Activated CD8-positive, alpha-beta T cell treated with anti-CD3 and anti-CD28 coated beads, Interleukin-2, amount 10 ng/mL, durations not matched to agents 7 days and 5 days (primary cell): ENCODE data around the gene GJA4. TPM values are rescaled to one million over a fixed set of nuclear protein-coding genes. Genes with fewer than 3 reads are reported as not detected.
"Not testable (repeated sequence)": the region's sequence is repeated elsewhere in the genome, so short reads cannot be mapped to it uniquely, and the experiment has no call there.

Experiments
- ATAC-seq: fragments of 150-1000 bp; cut with Tn5 transposase; one replicate; pipeline ENCODE4 v1.10.0; 2021; ENCODE audit warnings: moderate library complexity
- CTCF ChIA-PET: fragments of 350-600 bp; sonication (Branson Sonifier 250); formaldehyde crosslinking; loops from one replicate; lab custom pipeline; 2021; ENCODE audit warnings: antibody characterized with exemption; lab: Charles Lee
- POLR2A ChIA-PET: fragments of 350-600 bp; sonication (Branson Sonifier 250); formaldehyde crosslinking; loops from one replicate; lab custom pipeline; 2021; ENCODE audit warnings: antibody characterized with exemption; lab: Charles Lee
- DNase-seq: peaks from one replicate; pipeline ENCODE4 v3.0.0-alpha.2; 2020
- H3K27ac Mint-ChIP-seq: one replicate; pipeline ENCODE4 v1.8.0; 2021; ENCODE audit warnings: mild to moderate bottlenecking, mixed read lengths
- H3K27me3 Mint-ChIP-seq: one replicate; pipeline ENCODE4 v1.8.0; 2021; ENCODE audit warnings: low read depth, mixed read lengths
- H3K36me3 Mint-ChIP-seq: one replicate; pipeline ENCODE4 v1.8.0; 2021; ENCODE audit warnings: low read depth, mixed read lengths
- H3K4me1 Mint-ChIP-seq: one replicate; pipeline ENCODE4 v1.8.0; 2021; ENCODE audit warnings: low read depth, mixed read lengths
- H3K4me3 Mint-ChIP-seq: one replicate; pipeline ENCODE4 v1.8.0; 2021; ENCODE audit warnings: mild to moderate bottlenecking, mixed read lengths
- H3K9me3 Mint-ChIP-seq: one replicate; pipeline ENCODE4 v1.8.0; 2022; ENCODE audit warnings: mixed read lengths; ENCODE audit not compliant: insufficient read depth
- total RNA-seq, 2 experiments: library from RNA; stranded (reverse); gene quantifications; one replicate each; pipeline ENCODE4 v1.2.3, GENCODE V29; 2021

GJA4 gene
- total RNA-seq, 2 experiments from 2014 or later = not detected

DNA sequence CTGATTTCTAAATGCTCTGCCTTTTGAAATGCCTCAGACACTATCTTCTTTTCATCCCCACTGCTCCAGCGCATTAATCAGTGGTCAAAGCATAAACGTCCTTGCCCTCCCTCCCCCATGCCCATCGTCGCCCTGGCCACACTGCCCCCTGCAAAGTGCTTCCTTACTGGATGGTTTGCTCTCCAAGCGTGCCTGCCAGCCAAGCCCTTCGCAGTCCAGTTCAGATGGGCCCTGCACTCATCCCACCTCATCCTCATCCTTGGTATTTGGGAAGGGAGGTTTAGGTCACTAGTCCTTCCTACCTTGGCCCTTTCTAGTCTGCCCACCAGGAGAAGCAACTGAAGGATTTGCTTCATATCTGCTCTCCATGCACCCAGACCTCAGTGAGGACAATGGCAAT is 3.1 kb downstream of the GJA4 start:
- DNase-seq = no peak
- ChIA-PET POLR2A (no interaction called here), CTCF (no interaction called here)
- peaks cover 6% of the 10 kb centered on the region for H3K4me1 Mint-ChIP-seq
- peaks cover 16% of the 10 kb centered on the region for H3K27me3 Mint-ChIP-seq
- no peak for ATAC-seq
- no peak overlapping the region for H3K27ac Mint-ChIP-seq
- no peaks in the 10 kb centered on the region for H3K36me3 Mint-ChIP-seq
- H3K4me3 Mint-ChIP-seq = no peak overlapping the region
- H3K9me3 Mint-ChIP-seq = no peaks in the 10 kb centered on the region

DNA sequence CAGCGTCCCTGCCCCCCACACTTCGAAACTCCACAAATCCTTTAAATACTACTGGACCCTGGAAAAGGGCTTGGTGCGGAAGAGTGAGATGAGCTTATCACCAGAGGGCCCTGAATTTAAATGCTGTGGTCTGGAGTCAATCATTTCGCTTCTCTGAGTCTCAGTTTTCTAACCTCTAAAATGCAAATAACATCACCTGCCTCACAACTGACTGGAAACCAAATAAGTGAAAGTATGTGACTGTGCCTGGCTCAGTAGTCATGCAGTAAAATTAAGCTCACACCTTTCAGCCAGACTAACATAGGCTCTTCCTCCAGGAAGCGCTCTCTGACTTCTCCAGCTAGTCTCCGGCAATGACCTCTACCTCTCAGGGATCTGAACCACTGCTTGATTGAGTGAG is 4.2 kb downstream of the GJA4 start:
- H3K27me3 Mint-ChIP-seq = peaks cover 10% of the 10 kb centered on the region
- H3K27ac Mint-ChIP-seq = no peak overlapping the region
- DNase-seq (no peak), ATAC-seq (no peak)
- no peaks in the 10 kb centered on the region for H3K36me3 Mint-ChIP-seq
- H3K4me1 Mint-ChIP-seq = peaks cover 6% of the 10 kb centered on the region
- H3K9me3 Mint-ChIP-seq = no peaks in the 10 kb centered on the region
- ChIA-PET POLR2A (no interaction called here), CTCF (no interaction called here)
- H3K4me3 Mint-ChIP-seq = no peak overlapping the region

DNA sequence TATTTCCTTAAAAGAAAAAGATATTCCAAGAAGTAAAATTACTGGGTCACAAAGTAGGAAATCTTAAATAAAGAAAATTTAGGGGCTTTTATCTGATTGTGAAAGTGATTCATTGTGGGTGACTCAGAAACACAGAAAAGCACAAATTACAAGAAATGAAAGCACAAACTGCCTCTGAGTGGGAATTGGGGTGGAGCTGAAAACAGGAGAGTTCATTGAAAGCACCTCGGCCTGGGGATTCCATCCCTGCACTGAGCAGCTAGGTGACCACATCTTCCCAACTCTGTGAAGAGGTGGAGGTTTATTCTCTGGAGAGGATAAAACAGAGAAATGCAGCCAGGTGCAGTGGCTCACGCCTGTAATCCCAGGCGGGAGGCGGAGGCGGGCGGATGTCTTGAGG is 7.4 kb downstream of the GJA4 start:
- H3K9me3 Mint-ChIP-seq = peaks cover 3% of the 10 kb centered on the region
- ATAC-seq (no peak), DNase-seq (no peak)
- no peaks in the 10 kb centered on the region for H3K27me3 Mint-ChIP-seq
- POLR2A ChIA-PET = no interaction called here
- CTCF ChIA-PET = interaction anchor here (1.3 kb wide), 1 partner anchor 14 kb away, joined by 3 read pairs; no protein-coding TSS in a partner anchor
- no peak overlapping the region for H3K27ac Mint-ChIP-seq
- peaks cover 2% of the 10 kb centered on the region for H3K4me1 Mint-ChIP-seq
- no peaks in the 10 kb centered on the region for H3K36me3 Mint-ChIP-seq
- H3K4me3 Mint-ChIP-seq = no peak overlapping the region

DNA sequence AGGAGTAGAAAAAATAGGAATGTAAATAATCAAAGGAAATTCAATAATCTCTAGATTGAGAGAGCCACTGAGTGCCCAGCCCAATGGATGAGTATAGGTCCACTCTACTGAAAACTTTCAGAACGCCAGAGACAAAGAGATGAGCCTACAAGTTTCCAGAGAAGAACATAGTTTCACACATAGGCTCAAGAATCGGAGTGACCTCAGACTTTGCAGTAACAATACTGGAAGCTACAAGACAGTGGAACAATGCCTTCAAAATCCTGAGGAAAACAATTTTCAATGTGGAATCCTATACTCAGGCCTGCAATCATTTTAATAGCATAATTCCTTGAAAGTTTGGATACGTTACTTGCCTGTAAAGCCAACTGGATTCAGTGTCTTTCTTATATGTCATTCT is 11.0 kb downstream of the GJA4 start:
- no peak overlapping the region for H3K4me3 Mint-ChIP-seq
- POLR2A ChIA-PET = no interaction called here

DNA sequence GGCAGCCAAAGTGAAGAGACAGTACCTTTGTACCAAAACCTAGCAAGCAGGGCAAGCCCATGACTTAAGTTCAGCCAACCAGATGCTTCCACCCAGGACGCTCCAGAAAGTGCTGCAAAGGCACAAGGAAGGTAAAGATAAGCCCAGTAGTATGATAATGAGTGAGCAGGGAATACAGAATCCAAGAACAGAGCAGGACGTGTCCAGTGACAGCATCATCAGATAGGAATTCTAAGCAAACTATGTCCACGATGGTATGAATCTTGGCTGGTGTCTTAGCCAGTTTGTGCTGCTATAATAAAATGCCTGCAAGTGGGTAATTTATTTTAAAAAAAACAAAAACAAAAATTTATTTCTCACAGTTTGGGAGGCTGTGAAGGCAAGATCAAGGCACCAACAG is 13.6 kb downstream of the GJA4 start:
- CTCF ChIA-PET = interaction anchor here (0.8 kb wide), 1 partner anchor 46 kb away, joined by 3 read pairs; no protein-coding TSS in a partner anchor
- no peak for ATAC-seq
- H3K36me3 Mint-ChIP-seq = peaks cover 2% of the 10 kb centered on the region

More for the DNA sequence above, 11.0 kb downstream of the GJA4 start:
- Mint-ChIP-seq H3K4me1 (peaks cover 2% of the 10 kb centered on the region), H3K36me3 (no peaks in the 10 kb centered on the region), H3K27me3 (no peaks in the 10 kb centered on the region), H3K27ac (no peak overlapping the region), H3K9me3 (peaks cover 3% of the 10 kb centered on the region)
- CTCF ChIA-PET = interaction anchor here (0.9 to 1.4 kb wide), 2 partner anchors 18 to 49 kb away, joined by 3 to 4 read pairs; no protein-coding TSS in a partner anchor
- no peak for DNase-seq
- ATAC-seq = no peak

DNA sequence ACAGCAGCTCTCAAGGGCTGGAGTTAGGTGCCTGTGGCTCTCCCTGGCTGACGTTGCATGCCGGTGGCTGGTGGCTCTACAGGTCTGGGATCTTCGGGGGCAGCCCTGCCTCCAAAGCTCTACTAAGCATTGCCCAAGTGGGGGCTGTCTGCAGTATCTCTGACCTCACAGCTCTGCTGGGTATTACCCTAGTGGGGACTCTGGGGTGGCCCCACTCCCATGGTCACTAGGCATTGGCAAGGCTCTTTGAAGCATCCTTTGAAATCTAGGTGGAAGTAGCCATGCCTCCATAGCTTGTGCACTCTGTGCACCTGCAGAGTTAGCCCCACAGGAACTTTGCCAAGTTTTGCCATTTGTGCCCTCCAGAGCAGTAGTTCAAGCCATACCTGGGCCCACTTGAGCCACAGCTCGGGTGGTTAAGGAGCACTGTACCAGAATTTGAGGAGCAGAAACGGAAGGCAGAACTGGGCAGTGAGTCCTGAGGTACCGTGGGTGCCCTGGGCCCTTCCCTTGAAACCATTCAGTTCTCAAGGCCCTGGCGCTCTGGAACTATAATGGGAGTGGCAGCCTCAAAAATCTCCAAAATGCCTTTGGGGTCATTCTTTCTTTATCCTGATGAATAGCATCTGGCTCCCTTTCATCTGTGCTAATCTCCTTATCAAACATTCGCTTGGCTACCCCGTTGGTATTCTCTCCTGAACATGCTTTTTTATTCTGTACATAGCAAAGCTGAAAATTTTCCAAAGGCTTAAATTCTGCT is 15.4 kb downstream of the GJA4 start:
- ChIA-PET POLR2A (no interaction called here), CTCF (no interaction called here)
- ATAC-seq = no peak

More for the DNA sequence above, 13.6 kb downstream of the GJA4 start:
- Mint-ChIP-seq H3K4me1 (peaks cover 2% of the 10 kb centered on the region), H3K9me3 (peaks cover 3% of the 10 kb centered on the region), H3K27me3 (no peaks in the 10 kb centered on the region), H3K27ac (no peak overlapping the region), H3K4me3 (no peak overlapping the region)
- DNase-seq = no peak
- POLR2A ChIA-PET = no interaction called here

DNA sequence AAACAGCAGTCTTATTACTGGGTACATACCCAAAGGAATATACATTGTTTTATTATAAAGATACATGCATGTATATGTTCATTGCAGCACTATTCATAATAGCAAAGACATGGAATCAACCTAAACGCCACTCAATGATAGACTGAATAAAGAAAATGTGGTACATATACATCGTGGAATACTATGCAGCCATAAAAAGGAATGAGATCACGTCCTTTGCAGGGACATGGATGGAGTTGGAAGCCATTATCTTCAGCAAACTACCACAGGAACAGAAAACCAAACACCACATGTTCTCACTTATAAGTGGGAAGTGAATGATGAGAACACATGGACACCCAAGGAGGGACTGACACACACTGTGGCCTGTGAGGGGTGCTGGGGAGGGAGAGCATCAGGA is 18.0 kb downstream of the GJA4 start:
- H3K27me3 Mint-ChIP-seq, H3K27ac Mint-ChIP-seq, CTCF ChIA-PET, H3K36me3 Mint-ChIP-seq, H3K9me3 Mint-ChIP-seq, POLR2A ChIA-PET, ATAC-seq, DNase-seq, H3K4me1 Mint-ChIP-seq, H3K4me3 Mint-ChIP-seq: not testable (repeated sequence)

More for the DNA sequence above, 15.4 kb downstream of the GJA4 start:
- H3K4me3 Mint-ChIP-seq = no peak overlapping the region
- no peaks in the 10 kb centered on the region for H3K27me3 Mint-ChIP-seq
- no peaks in the 10 kb centered on the region for H3K9me3 Mint-ChIP-seq
- H3K36me3 Mint-ChIP-seq = peaks cover 2% of the 10 kb centered on the region
- H3K27ac Mint-ChIP-seq = no peak overlapping the region
- H3K4me1 Mint-ChIP-seq = peaks cover 2% of the 10 kb centered on the region
- DNase-seq = no peak

DNA sequence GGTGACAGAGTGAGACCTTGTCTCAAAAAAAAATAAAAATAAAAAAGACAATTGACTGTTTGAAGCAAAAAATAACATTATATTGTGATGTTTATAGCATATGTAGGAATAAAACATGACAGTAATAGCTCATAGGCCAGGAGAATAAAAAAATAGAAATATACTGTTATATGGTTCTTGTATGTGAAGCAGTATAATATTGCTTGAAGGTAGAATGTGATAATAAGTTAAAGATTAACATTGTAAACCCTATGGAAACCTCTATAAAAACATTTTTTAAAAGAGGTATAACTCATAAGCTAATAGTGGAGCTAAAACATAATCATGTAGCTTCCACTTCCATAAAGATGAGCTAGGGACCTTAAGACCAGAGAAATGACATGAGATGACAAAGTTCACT is 23.5 kb downstream of the GJA4 start:
- ATAC-seq (no peak), DNase-seq (no peak)
- Mint-ChIP-seq H3K4me1 (no peaks in the 10 kb centered on the region), H3K4me3 (no peak overlapping the region), H3K9me3 (no peaks in the 10 kb centered on the region), H3K36me3 (no peaks in the 10 kb centered on the region), H3K27ac (no peak overlapping the region), H3K27me3 (no peaks in the 10 kb centered on the region)
- CTCF ChIA-PET = interaction anchor here (1.0 kb wide), 1 partner anchor 36 kb away, joined by 3 read pairs; no protein-coding TSS in a partner anchor
- POLR2A ChIA-PET = no interaction called here

DNA sequence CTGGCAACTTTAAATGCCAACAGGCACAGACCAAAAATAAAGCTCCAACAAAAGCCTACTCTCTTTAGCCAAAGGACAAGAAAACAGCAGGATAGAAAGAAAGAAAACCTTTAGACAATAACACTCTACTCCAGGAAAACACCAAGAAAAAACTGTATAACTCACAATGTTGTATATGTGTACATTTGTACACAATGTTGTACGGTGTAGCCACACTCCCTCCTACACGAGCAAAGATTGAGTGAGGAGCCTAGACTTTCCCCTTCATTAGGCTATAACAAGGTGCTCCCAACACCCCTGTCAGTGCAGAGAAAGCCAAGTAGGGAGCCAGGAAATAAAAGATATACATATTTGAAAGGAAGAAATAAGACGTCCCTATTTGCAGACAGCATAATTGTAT is 24.0 kb downstream of the GJA4 start:
- DNase-seq (no peak), ATAC-seq (no peak)
- Mint-ChIP-seq H3K9me3 (no peaks in the 10 kb centered on the region), H3K27me3 (no peaks in the 10 kb centered on the region), H3K36me3 (no peaks in the 10 kb centered on the region), H3K4me3 (no peak overlapping the region), H3K4me1 (no peaks in the 10 kb centered on the region), H3K27ac (no peak overlapping the region)
- ChIA-PET POLR2A (no interaction called here), CTCF (no interaction called here)

DNA sequence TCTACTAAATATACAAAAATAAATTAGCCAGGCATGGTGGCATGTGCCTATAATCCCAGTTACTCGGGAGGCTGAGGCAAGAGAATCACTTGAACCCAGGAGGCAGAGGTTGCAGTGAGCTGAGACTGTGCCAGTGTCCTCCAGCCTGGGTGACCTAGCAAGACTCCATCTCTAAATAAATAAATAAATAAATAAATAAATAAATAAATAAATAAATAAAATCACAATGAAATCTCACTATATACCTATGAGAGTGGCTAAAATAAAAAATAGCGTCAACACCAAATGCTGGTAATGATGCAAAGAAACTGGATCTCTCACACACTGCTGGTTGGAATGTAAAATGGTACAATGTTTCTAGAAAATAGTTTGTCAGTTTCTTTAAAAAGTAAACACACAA is 26.1 kb downstream of the GJA4 start:
- H3K4me3 Mint-ChIP-seq, CTCF ChIA-PET, H3K27me3 Mint-ChIP-seq, H3K9me3 Mint-ChIP-seq, DNase-seq, H3K36me3 Mint-ChIP-seq, ATAC-seq, POLR2A ChIA-PET, H3K27ac Mint-ChIP-seq, H3K4me1 Mint-ChIP-seq: not testable (repeated sequence)

DNA sequence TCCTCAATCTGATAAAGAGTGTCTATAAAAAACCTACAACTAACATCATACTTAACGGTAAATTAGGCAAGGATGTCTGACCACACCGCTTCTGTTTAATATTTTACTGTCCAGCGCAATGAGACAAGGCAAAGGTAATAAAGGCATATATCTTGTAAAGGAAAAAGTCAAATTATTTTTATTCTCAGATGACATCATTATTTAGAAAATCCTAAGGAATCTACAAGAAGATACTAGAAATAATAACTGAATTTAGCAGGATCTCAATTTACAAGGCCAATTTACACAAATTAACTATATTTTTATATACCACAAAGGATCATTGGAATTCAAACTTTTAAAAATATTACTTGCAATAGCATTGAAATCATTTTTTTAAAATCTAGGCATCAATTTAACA is 29.4 kb downstream of the GJA4 start:
- CTCF ChIA-PET = no interaction called here
- ATAC-seq = no peak
- POLR2A ChIA-PET = no interaction called here
- Mint-ChIP-seq H3K36me3 (no peaks in the 10 kb centered on the region), H3K27me3 (no peaks in the 10 kb centered on the region), H3K9me3 (no peaks in the 10 kb centered on the region), H3K4me1 (no peaks in the 10 kb centered on the region), H3K4me3 (no peak overlapping the region), H3K27ac (no peak overlapping the region)
- DNase-seq = no peak

DNA sequence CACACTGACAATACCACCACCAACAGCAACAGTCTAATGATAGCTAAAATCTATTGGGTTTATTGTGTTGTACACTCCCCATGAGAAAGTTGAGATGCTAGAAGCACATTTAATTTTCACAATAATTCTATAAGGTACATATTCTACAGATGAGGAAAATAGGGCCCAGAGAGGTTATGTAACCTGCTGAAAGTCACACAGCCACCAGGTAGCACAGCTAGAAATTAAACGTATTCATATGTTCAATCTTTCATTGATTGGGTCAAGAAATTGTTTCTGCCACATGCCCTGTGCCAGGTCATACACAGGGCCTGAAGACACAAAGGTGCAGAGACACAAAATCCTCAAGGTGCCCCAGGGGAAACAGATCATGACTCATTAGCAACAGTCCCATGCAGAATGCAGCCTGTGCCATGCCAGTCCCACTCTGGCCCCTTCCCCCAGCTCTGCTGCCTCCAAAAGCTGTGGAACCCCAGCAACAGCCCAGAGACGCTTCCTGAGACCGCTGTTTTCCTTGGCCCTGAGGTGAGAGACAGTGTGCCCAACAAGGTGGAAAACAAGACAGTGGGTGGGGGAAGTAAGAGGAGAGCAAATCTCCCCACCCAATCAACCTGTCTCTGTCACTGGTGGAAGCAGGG is 32.1 kb downstream of the GJA4 start:
- Mint-ChIP-seq H3K27ac (no peak overlapping the region), H3K27me3 (no peaks in the 10 kb centered on the region), H3K9me3 (no peaks in the 10 kb centered on the region), H3K4me1 (no peaks in the 10 kb centered on the region), H3K4me3 (no peak overlapping the region), H3K36me3 (no peaks in the 10 kb centered on the region)
- CTCF ChIA-PET = no interaction called here
- DNase-seq = no peak
- POLR2A ChIA-PET = no interaction called here
- no peak for ATAC-seq
